ENCODE results near the gene RFX4. TPM values are rescaled to one million over a fixed set of nuclear protein-coding genes. Genes with fewer than 3 reads are reported as not detected.

The RFX4 gene
- total RNA-seq, 2 donors from 2014 or later = 10.6 TPM; not detected in 1

GRCh38 chr12:106729611-106730010 lies 146.8 kb downstream of the RFX4 start:
- TF ChIP-seq CTCF (IDR thresholded peaks at IDR 0.05) (no peak), POLR2AphosphoS5 (IDR thresholded peaks at IDR 0.05) (no peak), POLR2A (IDR thresholded peaks at IDR 0.05) (no peak)
- Histone ChIP-seq H3K9me3 (no peaks in the 10 kb centered on the region), H3K27ac (no peak overlapping the region), H3K4me3 (no peak overlapping the region), H3K27me3 (replicated peaks; ENCODE audit: insufficient read depth) (no peaks in the 10 kb centered on the region), H3K4me1 (replicated peaks) (no peaks in the 10 kb centered on the region), H3K36me3 (no peaks in the 10 kb centered on the region)
- 95% methylated on average over 1 of the region's 1 CpG for WGBS
- DNase-seq (ENCODE audit: low spot score) = no peak
- intact Hi-C loops (cut with DNase I) = no loop called here

GRCh38 chr12:106732890-106733289 lies 150.1 kb downstream of the RFX4 start:
- no peak for DNase-seq (ENCODE audit: low spot score)
- H3K27ac ChIP-seq = no peak overlapping the region
- TF ChIP-seq POLR2AphosphoS5 (IDR thresholded peaks at IDR 0.05) (no peak), POLR2A (IDR thresholded peaks at IDR 0.05) (no peak), CTCF (IDR thresholded peaks at IDR 0.05) (no peak)
- no peaks in the 10 kb centered on the region for H3K9me3 ChIP-seq
- H3K27me3 ChIP-seq (replicated peaks; ENCODE audit: insufficient read depth) = no peaks in the 10 kb centered on the region
- no peaks in the 10 kb centered on the region for H3K36me3 ChIP-seq
- H3K4me1 ChIP-seq (replicated peaks) = no peaks in the 10 kb centered on the region
- H3K4me3 ChIP-seq = no peak overlapping the region
- 93% methylated on average over 5 of the region's 5 CpGs for WGBS
- intact Hi-C loops (cut with DNase I) = no loop called here

GRCh38 chr12:106733660-106734059 lies 150.9 kb downstream of the RFX4 start:
- Histone ChIP-seq H3K4me3 (no peak overlapping the region), H3K9me3 (no peaks in the 10 kb centered on the region), H3K27me3 (replicated peaks; ENCODE audit: insufficient read depth) (no peaks in the 10 kb centered on the region), H3K36me3 (no peaks in the 10 kb centered on the region), H3K27ac (no peak overlapping the region), H3K4me1 (replicated peaks) (no peaks in the 10 kb centered on the region)
- intact Hi-C loops (cut with DNase I) = no loop called here
- WGBS = 75% methylated on average over 4 of the region's 4 CpGs
- no peak for DNase-seq (ENCODE audit: low spot score)
- TF ChIP-seq POLR2A (IDR thresholded peaks at IDR 0.05) (no peak), CTCF (IDR thresholded peaks at IDR 0.05) (no peak), POLR2AphosphoS5 (IDR thresholded peaks at IDR 0.05) (no peak)

- no peak overlapping the region for H3K27ac ChIP-seq
- WGBS = 71% methylated on average over 9 of the region's 9 CpGs
- H3K36me3 ChIP-seq = no peaks in the 10 kb centered on the region
- no peaks in the 10 kb centered on the region for H3K9me3 ChIP-seq
- H3K4me1 ChIP-seq (replicated peaks) = no peaks in the 10 kb centered on the region
- no peak overlapping the region for H3K4me3 ChIP-seq
- DNase-seq (ENCODE audit: low spot score) = no peak
- H3K27me3 ChIP-seq (replicated peaks; ENCODE audit: insufficient read depth) = no peaks in the 10 kb centered on the region
- intact Hi-C loops (cut with DNase I) = no loop called here
- TF ChIP-seq POLR2AphosphoS5 (IDR thresholded peaks at IDR 0.05) (no peak), POLR2A (IDR thresholded peaks at IDR 0.05) (no peak), CTCF (IDR thresholded peaks at IDR 0.05) (no peak)
These were observed 153.5 kb downstream of the RFX4 start for GRCh38 chr12:106736051-106736957.

- 42% methylated on average over 4 of the region's 4 CpGs for WGBS
- TF ChIP-seq POLR2AphosphoS5 (IDR thresholded peaks at IDR 0.05) = peak; percentile 9
- TF ChIP-seq CTCF (IDR thresholded peaks at IDR 0.05) = no peak
- H3K4me3 ChIP-seq = no peak overlapping the region
- no peak for DNase-seq (ENCODE audit: low spot score)
- H3K27ac ChIP-seq = no peak overlapping the region
- no peaks in the 10 kb centered on the region for H3K4me1 ChIP-seq (replicated peaks)
- H3K9me3 ChIP-seq = no peaks in the 10 kb centered on the region
- H3K27me3 ChIP-seq (replicated peaks; ENCODE audit: insufficient read depth) = no peaks in the 10 kb centered on the region
- no peaks in the 10 kb centered on the region for H3K36me3 ChIP-seq
- intact Hi-C loops (cut with DNase I) = no loop called here
These were observed 156.5 kb downstream of the RFX4 start for GRCh38 chr12:106739318-106739717.
